ENCODE results near the gene B4GALNT2. TPM values are rescaled to one million over a fixed set of nuclear protein-coding genes. Genes with fewer than 3 reads are reported as not detected.

The B4GALNT2 gene
- polyA plus RNA-seq, 1 experiment = 0.12 TPM

GRCh38 chr17:49104511-49105074 is 28.0 kb upstream of the B4GALNT2 start:
- H3K36me3 ChIP-seq (ENCODE audit: control insufficient read depth, insufficient read depth, low read length) = no peaks in the 10 kb centered on the region
- no peak for TF ChIP-seq CTCF (IDR thresholded peaks at IDR 0.05; ENCODE audit: insufficient read depth, low read depth, low read length)
- DNase-seq (ENCODE audit: low read depth) = peak; percentile 36

DNA sequence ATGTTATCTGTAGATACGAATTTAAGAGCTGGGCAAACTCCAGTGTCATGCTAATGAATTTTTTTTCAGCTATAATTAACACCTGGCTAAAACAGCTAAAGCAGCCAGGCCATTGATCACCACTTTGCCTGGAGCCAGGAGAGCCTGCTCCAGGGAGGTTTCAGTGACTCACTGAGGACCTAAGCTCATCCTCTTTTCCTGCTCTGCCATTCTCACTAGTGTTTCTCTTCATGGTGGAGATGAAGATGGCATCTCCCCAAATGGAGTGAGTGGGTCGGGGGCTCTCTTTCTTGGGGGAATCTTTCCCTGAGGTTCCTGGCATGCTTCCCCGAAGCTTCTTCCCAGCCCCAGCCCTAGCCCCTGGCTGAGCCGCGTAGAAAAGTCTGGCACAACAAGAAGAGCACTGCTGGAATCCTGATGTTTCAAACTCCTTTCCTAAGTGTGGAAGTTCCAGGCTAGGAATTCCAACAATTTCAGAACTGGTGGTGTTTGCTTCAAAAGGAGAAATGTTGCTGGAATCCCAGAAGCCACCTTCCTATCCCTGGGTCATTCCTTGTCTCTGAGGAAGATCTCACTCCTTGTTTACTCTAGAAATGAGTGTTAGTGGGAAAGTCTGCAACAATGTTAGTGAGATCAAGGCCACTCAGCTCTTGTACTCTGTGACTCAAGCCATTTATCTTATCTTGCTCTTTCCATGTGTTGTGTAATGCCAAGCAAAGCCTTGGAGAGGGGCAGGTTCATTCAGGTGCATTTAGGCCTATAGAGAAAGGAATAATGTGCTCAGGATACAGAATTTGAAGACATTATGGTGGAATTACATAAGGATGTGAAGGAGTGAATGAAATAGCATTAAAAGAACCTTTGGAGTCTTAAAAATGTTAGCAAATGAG is 26.0 kb upstream of the B4GALNT2 start:
- no peak for DNase-seq (ENCODE audit: low read depth)
- Histone ChIP-seq H3K27me3 (ENCODE audit: control insufficient read depth, insufficient read depth, low read length) (no peaks in the 10 kb centered on the region), H3K36me3 (ENCODE audit: control insufficient read depth, insufficient read depth, low read length) (no peaks in the 10 kb centered on the region), H3K4me3 (ENCODE audit: low read depth, low read length) (no peak overlapping the region)
- ChIA-PET CTCF (no interaction called here), POLR2A (no interaction called here)
- no peak for TF ChIP-seq CTCF (IDR thresholded peaks at IDR 0.05; ENCODE audit: insufficient read depth, low read depth, low read length)

More at GRCh38 chr17:49104511-49105074, 28.0 kb upstream of the B4GALNT2 start:
- ChIA-PET CTCF (interaction anchor here (0.7 to 1.1 kb wide), 5 partner anchors 10 to 307 kb away, joined by 3 read pairs; no protein-coding TSS in a partner anchor), POLR2A (no interaction called here)
- no peak overlapping the region for H3K4me3 ChIP-seq (ENCODE audit: low read depth, low read length)
- H3K27me3 ChIP-seq (ENCODE audit: control insufficient read depth, insufficient read depth, low read length) = no peaks in the 10 kb centered on the region

- Histone ChIP-seq H3K36me3 (ENCODE audit: control insufficient read depth, insufficient read depth, low read length) (no peaks in the 10 kb centered on the region), H3K4me3 (ENCODE audit: low read depth, low read length) (no peak overlapping the region), H3K27me3 (ENCODE audit: control insufficient read depth, insufficient read depth, low read length) (no peaks in the 10 kb centered on the region)
- POLR2A ChIA-PET = no interaction called here
- TF ChIP-seq CTCF (IDR thresholded peaks at IDR 0.05; ENCODE audit: insufficient read depth, low read depth, low read length) = no peak
- CTCF ChIA-PET = no interaction called here
- no peak for DNase-seq (ENCODE audit: low read depth)
Observed at GRCh38 chr17:49107211-49107557, 25.4 kb upstream of the B4GALNT2 start.

GRCh38 chr17:49108318-49108717 is 24.3 kb upstream of the B4GALNT2 start:
- peak; percentile 41 for DNase-seq (ENCODE audit: low read depth)
- Histone ChIP-seq H3K27me3 (ENCODE audit: control insufficient read depth, insufficient read depth, low read length) (no peaks in the 10 kb centered on the region), H3K36me3 (ENCODE audit: control insufficient read depth, insufficient read depth, low read length) (no peaks in the 10 kb centered on the region), H3K4me3 (ENCODE audit: low read depth, low read length) (no peak overlapping the region)
- ChIA-PET CTCF (interaction anchor here (1.1 kb wide), 1 partner anchor 76 kb away, joined by 3 read pairs; no protein-coding TSS in a partner anchor), POLR2A (no interaction called here)
- TF ChIP-seq CTCF (IDR thresholded peaks at IDR 0.05; ENCODE audit: insufficient read depth, low read depth, low read length) = no peak

DNA sequence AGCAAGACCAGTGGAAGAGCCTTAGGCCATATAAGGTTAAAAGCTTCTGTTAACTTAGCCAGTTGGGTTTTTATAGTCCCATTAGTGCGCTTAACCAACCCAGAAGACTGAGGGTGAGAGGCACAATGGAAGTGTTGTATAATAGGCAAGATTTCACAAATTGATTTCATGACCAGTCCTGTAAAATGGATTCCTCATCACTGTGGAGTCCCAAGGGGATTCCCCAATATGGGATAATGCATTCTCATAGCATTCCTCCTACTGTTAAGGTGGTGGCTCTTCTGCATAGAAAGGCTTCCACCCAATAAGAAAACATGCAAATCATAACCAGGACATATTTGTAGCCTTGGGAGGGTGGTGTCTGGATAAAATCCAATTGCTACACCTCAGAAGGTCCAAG is 22.1 kb upstream of the B4GALNT2 start:
- POLR2A ChIA-PET = no interaction called here
- CTCF ChIA-PET = no interaction called here
- no peak for TF ChIP-seq CTCF (IDR thresholded peaks at IDR 0.05; ENCODE audit: insufficient read depth, low read depth, low read length)

More for the DNA sequence above, 22.1 kb upstream of the B4GALNT2 start:
- H3K36me3 ChIP-seq (ENCODE audit: control insufficient read depth, insufficient read depth, low read length) = no peaks in the 10 kb centered on the region
- DNase-seq (ENCODE audit: low read depth) = no peak
- H3K27me3 ChIP-seq (ENCODE audit: control insufficient read depth, insufficient read depth, low read length) = peaks cover 4% of the 10 kb centered on the region
- no peak overlapping the region for H3K4me3 ChIP-seq (ENCODE audit: low read depth, low read length)
